Suprapubic skin (tissue), 4 donors: ENCODE data around the gene SHE. TPM values are rescaled to one million over a fixed set of nuclear protein-coding genes. Genes with fewer than 3 reads are reported as not detected.
"Not testable (repeated sequence)": the region's sequence is repeated elsewhere in the genome, so short reads cannot be mapped to it uniquely, and the experiment has no call there.

Experiments used
- DNase-seq, 2 donors: peaks; one replicate each; pipeline ENCODE4 v3.0.0-alpha.2; 2019; ENCODE audit warnings: low spot score in 2 of 2
- H3K27ac ChIP-seq: fragments of 200-600 bp; sonication (generic); one replicate; pipeline ENCODE4 v1.5.1; 2019
- H3K27me3 ChIP-seq: fragments of 200-600 bp; sonication (generic); one replicate; pipeline ENCODE4 v1.5.1; 2019
- H3K36me3 ChIP-seq: fragments of 200-600 bp; sonication (generic); one replicate; pipeline ENCODE4 v1.5.1; 2019
- H3K4me1 ChIP-seq: fragments of 200-600 bp; sonication (generic); one replicate; pipeline ENCODE4 v1.5.1; 2019
- H3K4me3 ChIP-seq: fragments of 200-600 bp; sonication (generic); one replicate; pipeline ENCODE4 v1.5.1; 2019; ENCODE audit warnings: mild to moderate bottlenecking
- H3K9me3 ChIP-seq: fragments of 200-600 bp; sonication (generic); one replicate; pipeline ENCODE4 v1.5.1; 2019
- EP300 ChIP-seq: sonication (generic); formaldehyde crosslinking; IDR thresholded peaks from one replicate; pipeline ENCODE4 v1.6.1; 2017; ENCODE audit warnings: antibody characterized with exemption
- POLR2A ChIP-seq, 2 donors: fragments of 450-650 bp; IDR thresholded peaks; one replicate each; pipeline ENCODE4 v1.6.1; 2017; ENCODE audit warnings: antibody characterized with exemption in 2 of 2, mild to moderate bottlenecking in 2 of 2, moderate library complexity in 2 of 2
- POLR2AphosphoS5 ChIP-seq, 3 donors: sonication (generic); formaldehyde crosslinking; IDR thresholded peaks; one replicate each; pipeline ENCODE4 v1.6.1; 2017; ENCODE audit warnings: antibody characterized with exemption in 3 of 3
- WGBS: methylation state at CpG from one replicate; pipeline ENCODE4 v1.1.5; 2018; 5-methylcytosine and 5-hydroxymethylcytosine counted together
- total RNA-seq, 4 donors: library from RNA; depleted of rRNA; stranded (reverse); fragments of >200 nt; gene quantifications; one replicate each; pipeline ENCODE4 v1.1.0, GENCODE V29; 2016
- TF ChIP-seq, protein P1 (sequence below), 2 donors: fragments of 200-600 bp in 1 of 2; fragments of 450-650 bp in 1 of 2; sonication (generic) in 1 of 2; IDR thresholded peaks; one replicate each; pipeline ENCODE4 v1.5.1; 2016 to 2019; ENCODE audit warnings: antibody characterized with exemption in 2 of 2, mild to moderate bottlenecking in 1 of 2, moderate library complexity in 1 of 2

The SHE gene
- total RNA-seq, 4 donors from 2014 or later = 2.0 to 7.3 (median 4.8) TPM

GRCh38 chr1:154493276-154493675 is 8.9 kb downstream of the SHE start:
- Histone ChIP-seq H3K9me3 (no peaks in the 10 kb centered on the region), H3K27me3 (peaks cover 5% of the 10 kb centered on the region), H3K4me3 (no peak overlapping the region), H3K27ac (no peak overlapping the region), H3K4me1 (peaks cover 15% of the 10 kb centered on the region), H3K36me3 (peaks cover 5% of the 10 kb centered on the region)
- TF ChIP-seq POLR2A (IDR thresholded peaks at IDR 0.05) (no peak), POLR2AphosphoS5 (IDR thresholded peaks at IDR 0.05) (no peak), EP300 (no peak)
- TF ChIP-seq, protein P1, sequence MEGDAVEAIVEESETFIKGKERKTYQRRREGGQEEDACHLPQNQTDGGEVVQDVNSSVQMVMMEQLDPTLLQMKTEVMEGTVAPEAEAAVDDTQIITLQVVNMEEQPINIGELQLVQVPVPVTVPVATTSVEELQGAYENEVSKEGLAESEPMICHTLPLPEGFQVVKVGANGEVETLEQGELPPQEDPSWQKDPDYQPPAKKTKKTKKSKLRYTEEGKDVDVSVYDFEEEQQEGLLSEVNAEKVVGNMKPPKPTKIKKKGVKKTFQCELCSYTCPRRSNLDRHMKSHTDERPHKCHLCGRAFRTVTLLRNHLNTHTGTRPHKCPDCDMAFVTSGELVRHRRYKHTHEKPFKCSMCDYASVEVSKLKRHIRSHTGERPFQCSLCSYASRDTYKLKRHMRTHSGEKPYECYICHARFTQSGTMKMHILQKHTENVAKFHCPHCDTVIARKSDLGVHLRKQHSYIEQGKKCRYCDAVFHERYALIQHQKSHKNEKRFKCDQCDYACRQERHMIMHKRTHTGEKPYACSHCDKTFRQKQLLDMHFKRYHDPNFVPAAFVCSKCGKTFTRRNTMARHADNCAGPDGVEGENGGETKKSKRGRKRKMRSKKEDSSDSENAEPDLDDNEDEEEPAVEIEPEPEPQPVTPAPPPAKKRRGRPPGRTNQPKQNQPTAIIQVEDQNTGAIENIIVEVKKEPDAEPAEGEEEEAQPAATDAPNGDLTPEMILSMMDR (IDR thresholded peaks at IDR 0.05) = no peak
- DNase-seq = no peak
- 58% methylated on average over 8 of the region's 8 CpGs for WGBS

GRCh38 chr1:154492115-154492514 is 10.1 kb downstream of the SHE start:
- WGBS = 84% methylated on average over 4 of the region's 4 CpGs
- DNase-seq = no peak
- peaks cover 9% of the 10 kb centered on the region for H3K4me1 ChIP-seq
- H3K4me3 ChIP-seq = no peak overlapping the region
- TF ChIP-seq, protein P1 (IDR thresholded peaks at IDR 0.05) = no peak
- TF ChIP-seq POLR2AphosphoS5 (IDR thresholded peaks at IDR 0.05) = no peak
- no peak overlapping the region for H3K27ac ChIP-seq
- H3K27me3 ChIP-seq = peaks cover 5% of the 10 kb centered on the region
- no peaks in the 10 kb centered on the region for H3K9me3 ChIP-seq
- H3K36me3 ChIP-seq = peaks cover 10% of the 10 kb centered on the region

DNA sequence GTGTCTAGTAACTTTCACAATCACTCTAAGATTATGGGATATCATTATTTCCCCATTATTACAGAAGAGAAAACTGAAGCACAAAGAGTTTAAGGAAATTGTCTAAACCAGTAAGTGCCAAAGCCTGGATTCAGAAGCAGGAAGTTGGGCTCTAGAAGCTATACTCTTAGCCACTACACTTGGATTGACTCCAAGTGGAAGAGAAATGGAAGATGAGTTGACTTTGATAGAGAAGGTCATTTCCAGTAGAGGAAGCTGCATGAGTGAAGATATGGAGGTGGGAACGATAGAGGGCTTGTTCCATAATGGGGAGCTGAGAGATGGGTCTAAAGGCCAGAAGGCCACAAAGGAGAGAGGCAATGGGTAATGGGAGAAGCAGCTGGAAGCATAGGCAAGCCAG is 11.9 kb downstream of the SHE start:
- Histone ChIP-seq H3K36me3 (peaks cover 11% of the 10 kb centered on the region), H3K27ac (no peak overlapping the region), H3K4me3 (no peak overlapping the region), H3K4me1 (peaks cover 21% of the 10 kb centered on the region), H3K27me3 (peaks cover 5% of the 10 kb centered on the region), H3K9me3 (no peaks in the 10 kb centered on the region)
- no peak for DNase-seq
- 69% methylated on average over 1 of the region's 1 CpG for WGBS
- TF ChIP-seq EP300 (no peak), POLR2A (IDR thresholded peaks at IDR 0.05) (no peak), POLR2AphosphoS5 (IDR thresholded peaks at IDR 0.05) (no peak)
- TF ChIP-seq, protein P1 (IDR thresholded peaks at IDR 0.05) = no peak

GRCh38 chr1:154489695-154490274 is 12.4 kb downstream of the SHE start:
- peaks cover 5% of the 10 kb centered on the region for H3K27me3 ChIP-seq
- no peak for DNase-seq
- no peak for TF ChIP-seq POLR2A (IDR thresholded peaks at IDR 0.05)
- 63% methylated on average over 5 of the region's 5 CpGs for WGBS
- no peak overlapping the region for H3K4me3 ChIP-seq
- H3K36me3 ChIP-seq = peaks cover 11% of the 10 kb centered on the region
- H3K9me3 ChIP-seq = no peaks in the 10 kb centered on the region
- H3K27ac ChIP-seq = no peak overlapping the region
- peaks cover 26% of the 10 kb centered on the region for H3K4me1 ChIP-seq

DNA sequence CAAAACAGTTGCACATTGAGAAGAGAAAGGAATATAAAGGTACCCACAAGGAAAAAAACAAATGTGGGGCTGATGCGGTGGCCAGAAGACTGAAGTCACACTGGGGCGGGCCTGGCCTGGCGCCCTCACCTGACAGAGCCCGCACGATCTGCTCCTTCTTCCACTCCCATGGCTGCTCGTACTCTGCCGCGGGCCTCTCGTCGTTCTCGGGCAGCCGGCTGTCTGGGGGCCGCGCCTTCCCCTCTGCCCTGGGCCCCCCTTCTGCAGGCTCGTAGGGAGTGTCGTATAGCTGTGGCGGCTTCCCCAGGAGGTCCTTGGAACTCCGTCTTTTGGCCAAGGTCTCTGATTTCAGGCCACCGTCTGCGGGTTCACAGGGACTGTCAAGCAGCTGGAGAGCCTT is 13.3 kb downstream of the SHE start:
- TF ChIP-seq POLR2AphosphoS5 (IDR thresholded peaks at IDR 0.05) (no peak), POLR2A (IDR thresholded peaks at IDR 0.05) (no peak), EP300 (no peak)
- TF ChIP-seq, protein P1 (IDR thresholded peaks at IDR 0.05) = no peak
- Histone ChIP-seq H3K27ac (no peak overlapping the region), H3K36me3 (peaks cover 14% of the 10 kb centered on the region), H3K4me1 (peaks cover 25% of the 10 kb centered on the region), H3K27me3 (peaks cover 5% of the 10 kb centered on the region), H3K4me3 (no peak overlapping the region), H3K9me3 (no peaks in the 10 kb centered on the region)
- no peak for DNase-seq
- WGBS = 73% methylated on average over 14 of the region's 20 CpGs

DNA sequence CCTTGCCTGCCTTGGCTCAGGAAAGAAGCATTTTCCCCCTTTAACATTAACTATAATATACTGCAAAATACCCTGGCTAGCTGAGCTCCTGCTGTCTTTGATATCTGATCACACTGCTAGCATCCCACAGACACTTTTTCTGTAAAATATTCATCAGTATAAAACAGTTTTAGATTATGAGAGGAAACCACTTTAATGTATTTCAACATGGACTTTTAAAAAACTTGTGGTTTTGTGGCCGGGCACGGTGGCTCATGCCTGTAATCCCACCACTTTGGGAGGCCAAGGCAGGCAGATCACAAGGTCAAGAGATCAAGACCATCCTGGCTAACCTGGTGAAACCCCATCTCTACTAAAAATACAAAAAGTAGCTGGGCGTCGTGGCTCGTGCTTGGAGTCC is 15.5 kb downstream of the SHE start:
- not testable (repeated sequence) for DNase-seq, H3K27ac ChIP-seq, H3K27me3 ChIP-seq, H3K4me3 ChIP-seq, H3K9me3 ChIP-seq
- WGBS = 80% methylated on average over 5 of the region's 5 CpGs
- Histone ChIP-seq H3K4me1 (peaks cover 19% of the 10 kb centered on the region), H3K36me3 (peaks cover 14% of the 10 kb centered on the region)
